ENCODE results near the gene OR9I1.

DNA sequence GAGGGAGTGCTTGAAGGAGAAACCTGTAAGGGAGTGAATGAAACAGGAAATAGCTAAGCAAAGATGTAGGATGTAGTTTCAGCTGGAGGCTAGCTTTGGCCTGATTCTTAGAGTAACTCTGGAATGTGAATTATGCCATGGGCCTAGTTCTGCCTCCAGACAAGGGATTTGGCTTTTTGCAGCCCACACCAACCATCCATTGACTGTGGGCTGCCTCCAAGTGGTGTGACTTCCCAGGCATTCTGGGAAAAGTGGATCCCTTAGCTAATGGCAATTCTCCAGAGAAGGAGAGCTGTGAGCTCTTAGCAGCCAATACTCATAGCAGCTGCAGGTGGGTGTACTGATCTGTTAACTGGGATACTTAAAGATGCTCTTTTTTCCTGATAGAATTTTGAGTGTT lies 2.0 kb upstream of the OR9I1 start:
- TF ChIP-seq POLR2A (IDR thresholded peaks at IDR 0.05), result no peak
- TF ChIP-seq, protein P1, sequence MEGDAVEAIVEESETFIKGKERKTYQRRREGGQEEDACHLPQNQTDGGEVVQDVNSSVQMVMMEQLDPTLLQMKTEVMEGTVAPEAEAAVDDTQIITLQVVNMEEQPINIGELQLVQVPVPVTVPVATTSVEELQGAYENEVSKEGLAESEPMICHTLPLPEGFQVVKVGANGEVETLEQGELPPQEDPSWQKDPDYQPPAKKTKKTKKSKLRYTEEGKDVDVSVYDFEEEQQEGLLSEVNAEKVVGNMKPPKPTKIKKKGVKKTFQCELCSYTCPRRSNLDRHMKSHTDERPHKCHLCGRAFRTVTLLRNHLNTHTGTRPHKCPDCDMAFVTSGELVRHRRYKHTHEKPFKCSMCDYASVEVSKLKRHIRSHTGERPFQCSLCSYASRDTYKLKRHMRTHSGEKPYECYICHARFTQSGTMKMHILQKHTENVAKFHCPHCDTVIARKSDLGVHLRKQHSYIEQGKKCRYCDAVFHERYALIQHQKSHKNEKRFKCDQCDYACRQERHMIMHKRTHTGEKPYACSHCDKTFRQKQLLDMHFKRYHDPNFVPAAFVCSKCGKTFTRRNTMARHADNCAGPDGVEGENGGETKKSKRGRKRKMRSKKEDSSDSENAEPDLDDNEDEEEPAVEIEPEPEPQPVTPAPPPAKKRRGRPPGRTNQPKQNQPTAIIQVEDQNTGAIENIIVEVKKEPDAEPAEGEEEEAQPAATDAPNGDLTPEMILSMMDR (IDR thresholded peaks at IDR 0.05), result no peak

Measured in right lobe of liver (tissue), 4 donors.